DMS79 treated with DMSO at 0.1 percent for 48 hours (cell line): Measurements from ENCODE around the gene OR2B2.

Experiments
- DNase-seq: peaks from one replicate; lab custom pipeline; 2025; lab: John Stamatoyannopoulos, UW

The OR2B2 gene

DNA sequence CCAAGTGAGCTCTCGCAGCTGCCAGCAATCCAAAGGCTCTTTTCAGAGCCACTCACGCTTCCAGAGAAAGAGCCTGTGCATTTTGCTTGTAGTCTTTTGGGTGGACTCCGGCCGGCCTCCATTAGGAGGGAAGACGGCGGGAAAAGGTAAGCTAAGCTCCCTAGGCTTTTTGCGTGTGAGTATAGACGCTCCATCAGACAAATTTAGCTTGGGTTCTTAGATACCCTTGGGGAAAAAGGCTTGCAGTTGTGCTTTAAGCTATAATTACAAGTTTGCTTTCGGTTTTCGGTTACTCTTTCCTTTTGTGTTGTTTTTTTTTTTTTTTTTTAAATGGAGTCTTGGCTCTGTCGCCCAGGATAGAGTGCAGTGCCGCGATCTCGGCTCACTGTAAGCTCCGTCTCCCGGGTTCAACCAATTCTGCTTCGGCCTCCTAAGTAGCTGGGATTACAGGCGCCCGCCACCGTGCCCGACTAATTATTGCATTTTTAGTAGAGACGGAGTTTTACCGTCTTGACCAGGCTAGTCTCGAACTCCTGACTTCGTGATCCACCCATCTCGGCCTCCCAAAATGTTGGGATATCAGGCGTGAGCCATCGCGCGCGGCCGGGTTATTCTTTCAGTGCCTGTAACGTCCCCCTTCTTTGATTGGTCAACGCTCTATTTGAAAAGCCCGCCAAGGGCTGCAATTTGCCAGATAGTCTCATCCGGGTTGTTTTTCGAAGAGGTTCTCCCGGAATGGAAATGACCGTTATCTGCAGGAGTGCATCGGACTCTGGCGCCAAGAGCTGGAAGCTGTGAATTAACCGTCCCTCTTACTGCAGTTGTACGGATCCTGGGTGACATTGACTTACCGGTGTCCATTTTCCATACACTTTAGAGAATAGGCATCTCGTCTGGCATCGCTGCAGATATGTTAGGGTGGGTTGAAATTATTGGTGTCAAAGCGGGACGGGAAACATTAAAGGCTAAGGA, 18.1 kb downstream of the OR2B2 start:
- DNase-seq = peak; percentile 84

DNA sequence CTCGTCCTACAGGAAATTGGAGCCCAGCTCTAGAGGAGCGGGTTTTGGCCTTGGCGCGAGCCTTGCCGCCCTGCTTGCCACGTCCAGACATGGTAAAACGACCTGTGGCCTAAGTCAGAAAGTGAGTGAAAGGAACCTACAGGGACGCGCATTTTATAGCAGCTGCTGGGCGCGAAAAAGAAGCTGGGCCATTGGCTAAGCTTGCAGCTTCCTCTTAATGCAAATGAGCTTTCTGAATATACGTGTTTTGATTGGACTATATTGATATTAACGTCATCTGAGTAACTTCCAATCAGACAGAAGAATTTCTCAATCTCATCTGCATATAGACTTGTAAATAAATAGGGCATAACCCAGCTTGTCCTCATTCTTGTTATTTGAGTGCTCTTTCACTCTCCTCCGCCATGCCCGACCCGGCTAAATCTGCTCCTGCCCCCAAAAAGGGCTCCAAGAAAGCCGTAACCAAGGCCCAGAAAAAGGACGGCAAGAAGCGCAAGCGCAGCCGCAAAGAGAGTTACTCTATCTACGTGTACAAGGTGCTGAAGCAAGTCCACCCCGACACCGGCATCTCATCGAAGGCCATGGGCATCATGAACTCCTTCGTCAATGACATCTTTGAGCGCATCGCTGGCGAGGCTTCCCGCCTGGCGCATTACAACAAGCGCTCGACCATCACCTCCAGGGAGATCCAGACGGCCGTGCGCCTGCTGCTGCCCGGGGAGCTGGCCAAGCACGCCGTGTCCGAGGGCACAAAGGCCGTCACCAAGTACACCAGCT, 18.9 kb downstream of the OR2B2 start:
- peak; percentile 85 for DNase-seq

DNA sequence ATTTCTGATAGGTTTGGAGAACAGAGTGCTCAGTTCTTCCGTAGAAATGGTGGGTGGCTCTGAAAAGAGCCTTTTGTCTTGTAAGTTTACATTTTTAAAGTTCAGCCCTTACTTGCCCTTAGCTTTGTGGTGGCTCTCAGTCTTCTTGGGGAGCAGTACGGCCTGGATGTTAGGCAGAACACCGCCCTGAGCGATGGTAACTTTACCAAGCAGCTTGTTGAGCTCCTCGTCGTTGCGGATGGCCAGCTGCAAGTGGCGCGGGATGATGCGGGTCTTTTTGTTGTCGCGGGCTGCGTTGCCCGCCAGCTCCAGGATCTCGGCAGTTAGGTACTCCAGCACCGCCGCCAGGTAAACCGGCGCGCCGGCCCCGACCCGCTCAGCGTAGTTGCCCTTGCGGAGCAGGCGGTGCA, 19.5 kb downstream of the OR2B2 start:
- DNase-seq = no peak

DNA sequence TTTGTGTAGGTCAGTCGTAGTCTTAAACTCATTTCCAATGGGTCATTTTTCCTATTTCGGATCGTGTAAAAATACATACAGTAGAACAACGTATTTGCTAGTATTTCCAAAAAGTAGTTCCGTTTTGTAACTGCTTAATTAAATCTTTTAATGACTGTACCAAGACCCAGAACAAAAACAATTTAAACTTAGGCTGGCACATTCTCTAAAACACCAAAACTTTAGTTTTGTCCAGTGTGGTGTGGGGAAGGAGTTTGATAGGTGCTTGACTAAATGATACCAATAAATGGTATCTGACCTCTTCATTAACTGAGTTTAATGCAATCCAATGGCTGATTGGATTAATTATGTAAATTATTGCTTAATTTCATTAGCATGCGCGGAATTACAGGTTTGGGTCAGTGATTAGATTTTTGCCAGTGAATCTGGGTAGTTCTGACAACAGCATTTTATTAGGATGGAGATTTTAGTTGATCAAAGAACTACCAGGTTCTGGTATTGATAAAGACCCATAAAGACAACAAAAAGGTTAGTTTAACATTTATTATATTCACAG, 20.8 kb downstream of the OR2B2 start:
- no peak for DNase-seq

DNA sequence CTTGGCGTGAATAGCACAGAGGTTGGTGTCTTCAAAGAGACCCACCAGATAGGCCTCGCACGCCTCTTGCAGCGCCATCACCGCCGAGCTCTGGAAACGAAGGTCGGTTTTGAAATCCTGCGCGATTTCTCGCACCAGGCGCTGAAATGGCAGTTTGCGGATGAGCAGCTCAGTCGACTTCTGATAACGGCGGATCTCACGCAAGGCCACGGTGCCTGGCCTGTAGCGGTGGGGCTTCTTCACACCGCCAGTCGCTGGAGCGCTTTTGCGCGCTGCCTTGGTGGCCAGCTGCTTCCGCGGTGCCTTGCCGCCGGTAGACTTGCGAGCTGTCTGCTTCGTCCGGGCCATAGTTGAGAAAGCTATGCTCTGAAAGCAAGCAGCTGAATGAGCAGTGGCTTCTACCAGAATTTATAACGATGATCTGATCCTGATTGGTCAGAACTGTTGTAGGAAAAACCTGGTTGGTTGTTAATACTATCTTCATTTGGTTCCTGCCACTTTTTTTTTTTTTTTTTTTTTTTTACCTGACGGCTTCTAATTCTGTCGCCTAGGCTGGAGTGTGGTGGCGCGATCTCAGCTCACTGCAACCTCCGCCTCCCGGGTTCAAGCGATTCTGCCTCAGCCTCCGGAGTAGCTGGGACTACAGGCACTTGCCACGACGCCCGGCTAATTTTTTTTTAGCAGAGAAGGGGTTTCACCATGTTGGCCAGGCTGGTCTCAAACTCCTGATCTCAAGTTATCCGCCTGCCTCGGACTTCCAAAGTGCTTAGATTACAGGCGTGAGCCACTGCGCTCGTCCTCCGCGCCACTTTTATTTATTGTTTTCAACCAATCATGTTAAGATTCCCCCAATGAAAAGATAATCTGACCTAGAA, 21.5 kb downstream of the OR2B2 start:
- no peak for DNase-seq

DNA sequence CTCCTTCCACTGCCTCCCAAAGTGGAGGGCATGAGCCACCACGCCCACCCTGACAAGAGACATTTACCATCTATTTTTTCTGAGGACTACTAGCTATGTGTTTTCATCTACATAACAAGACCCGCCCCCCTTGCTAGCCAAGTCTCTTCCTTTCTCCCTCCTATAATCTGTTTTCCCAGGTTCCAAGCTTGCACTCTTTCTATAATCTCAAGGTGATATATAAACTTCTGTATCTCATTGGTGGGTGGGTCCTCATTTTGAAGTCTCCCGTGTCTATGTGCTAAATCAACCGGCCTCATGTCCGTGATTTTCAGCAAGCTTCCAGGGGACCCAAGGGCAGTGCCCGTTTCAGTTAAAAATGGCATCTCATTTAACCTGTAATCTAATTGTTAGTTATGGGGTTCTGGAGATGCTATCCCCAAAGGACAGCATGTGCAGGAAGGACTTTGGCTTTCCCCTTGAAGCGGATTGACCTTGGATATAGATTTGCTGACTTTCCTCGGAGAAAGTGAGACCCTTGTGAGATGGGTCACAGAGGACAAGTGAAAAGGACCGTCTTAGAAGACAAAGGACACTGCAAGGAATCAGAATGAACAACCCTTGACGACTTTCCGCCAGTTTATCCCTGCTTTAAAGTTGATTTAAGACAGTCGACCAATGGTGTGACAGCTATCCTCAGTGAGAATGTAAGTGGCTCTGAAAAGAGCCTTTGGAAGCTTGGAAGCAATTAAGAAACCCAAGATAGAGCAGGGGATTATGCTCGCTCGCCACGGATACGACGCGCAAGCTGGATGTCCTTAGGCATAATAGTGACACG, 22.4 kb downstream of the OR2B2 start:
- no peak for DNase-seq

DNA sequence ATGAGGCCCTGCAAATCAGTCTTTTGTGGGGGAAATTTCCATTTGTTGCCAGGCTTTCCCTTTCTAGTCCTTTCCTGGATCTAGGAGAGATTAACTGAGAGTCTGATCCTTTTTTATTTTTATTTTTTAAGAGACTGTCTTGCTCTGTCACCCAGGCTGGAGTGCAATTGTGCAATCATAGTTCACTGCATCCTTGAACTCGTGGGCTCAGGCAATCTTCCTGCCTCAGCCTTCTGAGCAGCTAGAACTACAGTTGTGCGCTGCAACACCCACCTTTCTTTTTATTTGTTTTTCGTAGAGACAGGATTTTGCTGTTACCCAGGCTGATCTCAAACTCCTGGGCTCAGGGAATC, 22.9 kb downstream of the OR2B2 start:
- no peak for DNase-seq

DNA sequence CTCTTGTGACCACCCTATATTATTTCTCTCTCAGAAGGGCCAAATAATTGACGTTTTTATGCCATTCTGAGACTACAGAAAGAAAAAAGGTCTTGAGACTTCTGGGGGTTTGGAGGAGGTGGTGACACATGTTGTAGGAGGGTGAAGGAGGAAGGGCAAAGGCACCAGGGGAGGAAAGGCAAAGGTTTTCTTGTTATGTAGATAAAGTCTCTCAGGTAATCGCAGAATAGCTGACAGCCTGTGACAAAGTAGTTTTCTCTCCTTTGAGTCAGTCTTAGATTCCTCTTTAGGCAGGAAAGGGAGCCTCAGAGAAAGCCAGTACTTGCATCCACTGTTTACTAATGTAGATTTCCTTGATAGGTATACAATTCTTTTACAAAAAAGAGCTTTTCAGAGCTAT, 23.6 kb downstream of the OR2B2 start:
- no peak for DNase-seq

DNA sequence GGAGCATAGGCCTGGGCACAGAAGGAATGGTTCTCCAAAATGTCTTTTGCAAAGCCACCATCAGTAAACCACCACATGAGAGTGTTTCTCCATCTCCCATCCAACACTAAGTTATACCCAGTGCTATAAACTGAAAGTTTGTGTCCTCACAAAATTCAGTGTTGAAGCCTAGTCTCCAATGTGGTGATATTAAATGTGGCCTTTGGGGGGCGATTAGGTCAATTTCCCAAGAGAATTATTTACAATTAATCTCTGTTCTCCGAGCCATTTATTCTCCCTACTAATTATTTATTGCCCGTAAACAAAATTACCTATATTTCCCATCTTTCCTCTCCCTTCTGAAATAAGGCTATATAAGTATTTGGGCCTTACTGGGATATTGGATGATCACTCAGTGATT, 26.1 kb downstream of the OR2B2 start:
- no peak for DNase-seq

DNA sequence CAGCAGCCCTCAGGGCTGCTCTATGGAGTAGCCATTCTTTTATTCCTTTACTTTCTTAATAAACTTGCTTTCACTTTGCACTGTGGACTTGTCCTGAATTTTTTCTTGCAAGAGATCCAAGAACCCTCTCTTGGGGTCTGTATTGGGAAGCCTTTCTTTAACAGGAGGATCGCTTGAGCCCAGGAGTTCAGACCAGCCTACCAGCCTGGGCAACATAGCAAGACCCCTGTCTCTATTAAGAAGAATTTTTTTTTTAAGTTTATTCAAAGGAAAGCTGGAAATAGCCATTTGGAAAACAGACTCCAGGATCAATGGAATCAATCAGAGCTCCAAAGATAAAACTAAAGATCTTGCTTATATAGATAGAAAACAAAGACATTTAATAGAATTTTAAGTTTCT, 29.1 kb downstream of the OR2B2 start:
- no peak for DNase-seq

DNA sequence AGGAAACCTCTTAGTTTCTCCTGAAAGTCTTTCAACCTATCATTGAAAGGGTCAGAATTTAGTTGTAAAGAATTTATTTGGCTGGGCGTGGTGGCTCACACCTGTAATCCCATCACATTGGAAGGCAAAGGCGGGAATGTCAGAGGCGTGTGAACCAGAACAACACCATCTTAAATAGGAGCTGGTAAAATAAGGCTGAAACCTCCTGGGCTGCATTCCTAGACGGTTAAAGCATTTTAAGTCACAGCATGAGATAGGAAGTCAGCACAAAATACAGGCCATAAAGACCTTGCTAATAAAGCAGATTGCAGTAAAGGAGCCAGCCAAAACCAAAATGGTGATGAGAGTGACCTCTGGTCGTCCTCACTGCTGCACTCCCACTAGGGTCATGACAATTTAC, 29.6 kb downstream of the OR2B2 start:
- DNase-seq = no peak

DNA sequence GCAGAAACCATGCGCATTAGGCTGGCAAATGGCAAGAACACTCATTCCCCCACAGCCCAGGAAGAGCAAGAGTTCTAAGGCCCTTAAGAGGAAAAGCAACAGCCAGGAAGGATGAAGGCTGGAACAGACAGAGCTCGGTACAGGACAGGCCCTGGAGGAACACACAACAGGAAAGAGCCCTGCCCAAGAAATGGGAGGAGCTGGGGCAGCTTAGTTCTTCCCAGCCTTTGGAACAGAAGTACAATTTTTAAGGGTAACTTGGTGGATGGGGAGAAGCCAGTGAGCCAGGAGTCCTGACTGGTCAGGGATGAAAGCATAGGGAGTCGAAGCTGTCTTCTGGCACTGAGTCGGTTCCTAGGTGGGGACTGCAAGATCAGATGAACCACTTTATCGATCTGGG, 32.4 kb downstream of the OR2B2 start:
- no peak for DNase-seq

DNA sequence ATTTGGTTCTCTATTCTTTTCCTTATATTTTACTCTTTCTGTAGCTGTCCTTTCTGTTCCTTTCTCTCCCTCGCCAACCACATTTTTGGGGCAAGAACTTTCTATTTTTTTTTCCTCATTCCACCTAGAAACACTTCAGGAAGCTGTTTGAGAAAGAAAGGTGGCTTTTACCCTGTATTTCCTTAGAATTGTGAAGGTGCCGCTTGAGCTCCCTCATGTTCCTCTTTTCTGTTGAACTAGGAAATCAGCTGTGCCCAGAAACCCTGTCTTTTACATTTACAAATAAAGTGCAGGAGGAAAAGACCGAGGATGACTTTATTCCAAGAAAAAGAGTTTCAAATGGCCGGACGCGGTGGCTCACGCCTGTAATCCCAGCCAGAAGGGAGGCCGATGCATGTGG, 38.2 kb downstream of the OR2B2 start:
- DNase-seq = no peak

DNA sequence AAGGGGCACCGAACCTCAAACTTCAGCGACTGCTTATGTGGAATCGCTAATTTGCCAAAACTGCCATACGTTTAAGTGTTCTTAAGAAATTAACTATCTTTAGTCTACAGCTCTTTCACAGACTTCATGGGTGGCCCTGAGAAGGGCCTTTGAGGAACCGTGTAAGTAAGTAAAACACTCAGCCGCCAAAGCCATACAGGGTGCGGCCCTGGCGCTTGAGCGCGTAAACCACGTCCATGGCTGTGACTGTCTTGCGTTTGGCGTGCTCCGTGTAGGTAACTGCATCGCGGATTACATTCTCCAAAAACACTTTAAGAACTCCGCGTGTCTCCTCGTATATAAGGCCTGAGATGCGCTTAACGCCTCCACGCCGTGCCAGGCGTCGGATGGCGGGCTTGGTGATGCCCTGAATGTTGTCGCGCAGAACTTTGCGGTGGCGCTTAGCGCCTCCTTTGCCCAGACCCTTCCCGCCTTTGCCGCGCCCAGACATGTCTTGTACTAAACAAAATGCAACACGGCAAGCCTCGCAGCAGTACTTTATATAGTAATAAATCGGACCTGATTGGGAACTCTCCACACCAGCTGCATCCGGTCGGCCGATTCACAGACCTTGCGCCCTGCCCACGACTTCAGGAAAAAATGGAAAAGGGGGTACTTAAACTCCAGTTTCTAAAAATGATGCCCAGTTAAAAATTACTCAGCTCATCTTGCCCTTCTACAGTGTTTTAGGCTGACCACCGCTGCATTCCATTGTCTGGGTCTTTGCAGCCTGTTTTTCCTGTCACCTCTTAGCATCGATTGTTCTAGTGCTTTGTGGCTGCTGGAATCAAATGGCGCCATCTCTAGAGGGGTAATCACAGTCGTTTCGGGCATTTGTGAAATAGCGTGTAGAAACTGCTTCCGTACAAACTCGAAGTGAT, 38.9 kb downstream of the OR2B2 start:
- peak; percentile 75 for DNase-seq

DNA sequence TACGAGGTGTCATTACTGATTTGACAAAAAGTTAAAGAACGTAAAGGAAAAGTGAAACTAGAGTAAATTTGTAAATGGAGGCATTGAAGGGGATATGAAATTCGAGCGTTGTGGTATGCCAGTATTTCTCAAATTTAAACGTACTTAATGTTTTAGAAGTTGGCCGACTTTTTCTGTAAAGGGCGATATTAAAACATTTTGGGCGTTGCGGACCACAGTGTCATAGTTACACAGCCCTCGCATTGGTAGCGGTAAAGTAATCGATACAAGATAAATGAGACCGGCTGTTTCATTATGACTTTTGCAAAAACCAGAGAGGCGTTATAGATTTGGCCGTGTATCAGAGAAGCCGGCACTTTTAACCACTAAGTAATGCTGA, 39.6 kb downstream of the OR2B2 start:
- DNase-seq = peak; percentile 51

DNA sequence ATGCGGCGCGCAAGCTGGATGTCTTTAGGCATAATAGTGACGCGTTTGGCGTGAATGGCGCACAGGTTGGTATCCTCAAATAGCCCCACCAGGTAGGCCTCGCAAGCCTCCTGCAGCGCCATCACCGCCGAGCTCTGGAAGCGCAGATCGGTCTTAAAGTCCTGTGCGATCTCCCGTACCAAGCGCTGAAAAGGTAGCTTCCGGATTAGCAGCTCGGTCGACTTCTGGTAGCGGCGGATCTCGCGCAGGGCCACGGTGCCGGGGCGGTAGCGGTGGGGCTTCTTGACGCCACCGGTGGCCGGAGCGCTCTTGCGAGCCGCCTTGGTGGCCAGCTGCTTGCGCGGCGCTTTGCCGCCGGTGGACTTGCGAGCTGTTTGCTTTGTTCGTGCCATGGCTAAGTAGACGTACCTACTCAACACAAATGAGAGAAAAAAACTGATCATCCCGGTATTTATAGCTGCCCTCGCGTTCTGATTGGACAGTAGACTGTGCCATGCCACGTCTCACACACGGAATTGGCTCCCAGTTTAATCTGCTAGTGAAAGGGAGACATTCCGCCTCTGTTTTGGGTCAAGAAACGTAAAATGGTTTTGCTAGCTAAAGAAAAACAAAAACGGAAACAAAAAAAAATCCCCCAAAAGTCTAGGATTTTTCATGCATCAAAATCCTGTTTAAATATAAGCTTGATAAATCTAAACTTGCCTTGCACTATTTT, 40.1 kb downstream of the OR2B2 start:
- peak; percentile 69 for DNase-seq

DNA sequence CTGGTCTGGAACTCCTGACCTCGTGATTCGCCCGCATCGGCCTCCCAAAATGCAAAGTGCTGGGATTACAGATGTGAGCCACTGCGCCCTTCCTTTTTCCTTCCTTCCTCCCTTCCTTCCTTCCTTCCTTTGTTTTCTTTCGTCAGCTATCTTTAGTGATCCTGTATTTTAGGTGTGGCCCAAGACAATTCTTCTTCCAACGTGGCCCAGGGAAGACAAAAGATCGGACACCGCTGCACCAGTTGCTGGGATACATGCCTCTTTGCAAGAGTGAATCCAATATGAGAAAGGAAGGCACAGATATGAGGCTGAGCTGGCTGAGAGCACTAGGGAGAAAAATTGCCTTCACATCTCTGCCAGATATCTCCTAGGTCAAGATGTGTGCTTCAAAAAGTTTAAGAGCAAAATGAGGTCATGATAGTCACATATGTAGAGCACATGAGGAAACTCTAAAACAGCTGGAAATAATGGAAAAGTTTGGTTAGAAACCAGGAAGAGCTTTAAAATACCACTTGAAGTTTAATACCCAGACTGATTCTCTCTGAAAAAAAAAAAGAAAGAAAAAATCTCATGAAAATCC, 41.8 kb downstream of the OR2B2 start:
- DNase-seq = no peak

DNA sequence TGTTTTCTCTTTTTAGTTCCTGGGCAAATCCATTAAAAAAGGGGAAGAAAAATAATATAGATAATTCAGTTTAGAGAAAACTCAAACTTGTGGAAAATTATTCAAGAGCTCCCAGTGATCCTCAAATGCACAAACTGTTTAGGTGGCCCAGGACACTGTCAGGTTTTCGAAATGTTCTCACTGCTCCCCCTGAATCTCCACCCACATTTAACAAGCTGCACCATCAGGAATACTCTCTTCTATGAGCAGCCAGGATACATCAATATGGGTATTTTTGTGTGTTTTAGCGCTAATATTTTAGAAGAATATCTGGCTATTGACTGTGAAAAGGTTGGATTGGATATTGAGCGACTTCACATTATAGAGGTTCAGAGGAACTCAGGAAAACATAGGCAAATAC, 43.9 kb downstream of the OR2B2 start:
- DNase-seq = no peak

DNA sequence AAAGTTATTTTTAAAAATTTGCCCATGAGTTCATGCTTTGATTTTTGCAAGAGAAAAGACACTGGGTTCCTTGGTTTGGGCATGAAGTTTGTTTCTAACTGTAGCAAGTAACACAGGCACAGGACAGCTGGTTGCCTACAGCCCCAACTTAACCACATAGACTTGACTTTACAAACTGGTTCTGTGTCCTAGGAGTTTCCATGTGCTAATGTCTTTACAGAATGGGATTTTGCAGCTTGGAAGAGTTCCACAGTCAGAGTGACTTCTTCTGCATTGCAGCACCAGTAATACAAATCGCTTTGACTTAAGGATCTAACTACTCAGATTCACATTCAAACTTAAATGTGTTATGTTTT, 44.3 kb downstream of the OR2B2 start:
- no peak for DNase-seq
